ENCODE results near the gene F2.

DNA sequence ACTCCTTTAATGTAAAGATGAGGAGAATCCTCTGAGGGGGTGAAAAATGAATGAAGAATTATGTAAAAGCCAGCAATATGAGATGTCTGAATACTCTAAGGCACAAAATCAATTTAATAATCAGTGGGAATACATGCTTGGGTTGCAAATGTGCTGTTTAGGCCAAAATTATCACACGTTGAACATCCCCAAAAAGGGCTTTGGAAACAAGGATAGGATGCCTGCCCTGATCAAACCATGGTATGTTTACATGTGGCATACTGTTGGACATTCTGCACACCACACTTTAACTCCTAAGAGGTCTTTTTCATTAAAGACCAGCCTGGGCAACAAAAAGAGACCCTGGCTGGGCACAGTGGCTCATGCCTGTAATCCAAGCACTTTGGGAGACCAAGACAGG, 26.3 kb downstream of the F2 start:
- TF ChIP-seq, protein P1, sequence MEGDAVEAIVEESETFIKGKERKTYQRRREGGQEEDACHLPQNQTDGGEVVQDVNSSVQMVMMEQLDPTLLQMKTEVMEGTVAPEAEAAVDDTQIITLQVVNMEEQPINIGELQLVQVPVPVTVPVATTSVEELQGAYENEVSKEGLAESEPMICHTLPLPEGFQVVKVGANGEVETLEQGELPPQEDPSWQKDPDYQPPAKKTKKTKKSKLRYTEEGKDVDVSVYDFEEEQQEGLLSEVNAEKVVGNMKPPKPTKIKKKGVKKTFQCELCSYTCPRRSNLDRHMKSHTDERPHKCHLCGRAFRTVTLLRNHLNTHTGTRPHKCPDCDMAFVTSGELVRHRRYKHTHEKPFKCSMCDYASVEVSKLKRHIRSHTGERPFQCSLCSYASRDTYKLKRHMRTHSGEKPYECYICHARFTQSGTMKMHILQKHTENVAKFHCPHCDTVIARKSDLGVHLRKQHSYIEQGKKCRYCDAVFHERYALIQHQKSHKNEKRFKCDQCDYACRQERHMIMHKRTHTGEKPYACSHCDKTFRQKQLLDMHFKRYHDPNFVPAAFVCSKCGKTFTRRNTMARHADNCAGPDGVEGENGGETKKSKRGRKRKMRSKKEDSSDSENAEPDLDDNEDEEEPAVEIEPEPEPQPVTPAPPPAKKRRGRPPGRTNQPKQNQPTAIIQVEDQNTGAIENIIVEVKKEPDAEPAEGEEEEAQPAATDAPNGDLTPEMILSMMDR (IDR thresholded peaks at IDR 0.05; ENCODE audit: borderline replicate concordance, extremely low read depth, low read length, poor library complexity, severe bottlenecking) = no peak
- no peak for TF ChIP-seq EZH2 (IDR thresholded peaks at IDR 0.05; ENCODE audit: borderline replicate concordance, low read depth, low read length, severe bottlenecking)
